HG02970 (cell line): ENCODE data around the gene MIA.
"Not testable (repeated sequence)": the region's sequence is repeated elsewhere in the genome, so short reads cannot be mapped to it uniquely, and the experiment has no call there.

Experiments
- ATAC-seq: cut with Tn5 transposase; IDR thresholded peaks from one replicate; pipeline ENCODE4 v1.9.1; 2021; ENCODE audit warnings: mild to moderate bottlenecking, moderate library complexity, moderate number of reproducible peaks; ENCODE audit not compliant: unreplicated experiment, low FRiP score

The MIA gene

DNA sequence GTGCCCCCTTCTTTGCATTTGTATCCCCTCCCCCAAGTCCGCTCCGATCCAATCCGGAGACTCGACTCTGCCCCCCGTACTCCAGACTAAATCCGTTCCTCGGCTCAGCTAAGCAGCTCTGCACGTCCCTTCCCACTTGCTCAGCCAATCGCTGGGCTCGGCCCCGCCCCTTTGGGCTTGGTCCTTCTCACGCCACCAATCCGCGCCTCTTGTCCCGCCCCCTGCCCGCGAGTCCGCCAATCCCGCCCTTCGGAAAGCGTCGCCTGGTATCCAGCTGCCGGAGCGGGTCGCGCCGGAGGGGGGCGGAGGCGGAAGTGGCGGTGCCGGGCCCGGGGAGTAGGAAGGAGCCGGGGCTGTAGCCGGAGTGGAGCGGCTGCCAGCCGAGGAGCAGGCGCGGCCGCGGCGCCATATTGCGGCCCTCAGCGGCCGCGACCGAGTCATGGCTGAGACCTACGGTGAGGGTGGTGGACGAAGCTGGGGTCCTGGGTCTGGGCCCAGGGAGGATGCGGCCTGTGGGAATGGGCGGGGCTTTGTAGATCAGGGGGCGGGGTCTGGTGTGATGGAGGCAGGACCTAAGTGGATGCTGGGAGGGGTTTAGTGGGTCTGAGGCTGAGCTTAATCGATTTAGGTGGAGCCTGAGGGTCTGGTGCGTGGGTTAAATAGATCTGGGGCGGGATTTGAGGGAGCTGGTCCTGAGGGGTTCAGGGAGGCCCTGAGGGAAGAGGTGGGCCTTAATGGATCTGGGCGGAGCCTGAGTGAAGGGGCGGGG lies 2.8 kb downstream of the MIA start, which contains the start of gene RAB4B:
RAB4B (plus strand) TSS at position 311 of the 769 bp plus-strand sequence; CDS start at position 440, 129 bp downstream.
- ATAC-seq, result peak; percentile 67

DNA sequence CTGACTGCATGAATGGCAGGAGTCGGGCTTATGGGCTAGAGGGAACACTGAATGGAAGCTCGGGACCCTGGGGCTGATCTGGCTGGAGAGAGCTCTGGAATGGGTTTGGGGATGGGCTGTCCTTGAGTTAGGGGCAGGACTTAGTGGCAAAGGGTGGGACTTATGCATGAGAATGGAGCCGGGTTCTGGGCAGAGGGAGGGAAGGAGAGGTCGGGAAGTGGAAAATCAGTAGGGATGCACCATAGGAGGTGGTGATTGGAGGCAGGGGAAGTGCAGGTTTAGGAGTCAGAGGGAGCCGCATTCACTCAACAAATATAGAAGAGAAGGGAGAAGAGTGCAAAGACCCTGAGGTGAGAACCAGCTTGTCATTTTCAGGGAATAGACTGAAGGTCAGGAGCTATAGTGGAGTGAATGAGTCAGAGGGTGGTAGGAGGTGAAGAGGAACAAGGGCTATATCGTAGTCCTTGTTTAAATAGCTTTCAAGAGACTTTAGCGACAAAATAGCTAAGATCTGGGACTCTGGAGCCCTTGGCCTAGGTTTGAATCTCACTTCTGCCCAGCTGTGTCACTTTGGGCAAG lies 3.5 kb downstream of the MIA start:
- no peak for ATAC-seq

DNA sequence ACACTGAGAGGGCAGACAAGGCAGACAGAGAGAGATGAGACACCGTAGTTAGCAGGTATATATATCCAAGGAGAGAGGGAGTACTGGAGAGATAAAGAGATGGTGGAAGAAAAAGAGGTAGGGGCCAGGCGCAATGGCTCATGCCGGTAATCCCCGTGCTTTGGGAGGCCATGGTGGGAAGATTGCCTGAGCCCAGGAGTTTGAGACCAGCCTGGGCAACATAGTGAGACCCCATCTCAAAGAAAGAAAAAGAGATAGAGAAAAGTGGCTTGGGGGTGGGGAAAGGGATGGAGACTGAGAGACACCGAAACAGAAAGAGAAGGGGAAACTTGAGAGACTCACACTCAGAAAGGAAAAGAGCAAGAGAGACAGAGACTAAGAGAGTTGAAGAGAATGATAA lies 5.3 kb downstream of the MIA start:
- ATAC-seq, result no peak

DNA sequence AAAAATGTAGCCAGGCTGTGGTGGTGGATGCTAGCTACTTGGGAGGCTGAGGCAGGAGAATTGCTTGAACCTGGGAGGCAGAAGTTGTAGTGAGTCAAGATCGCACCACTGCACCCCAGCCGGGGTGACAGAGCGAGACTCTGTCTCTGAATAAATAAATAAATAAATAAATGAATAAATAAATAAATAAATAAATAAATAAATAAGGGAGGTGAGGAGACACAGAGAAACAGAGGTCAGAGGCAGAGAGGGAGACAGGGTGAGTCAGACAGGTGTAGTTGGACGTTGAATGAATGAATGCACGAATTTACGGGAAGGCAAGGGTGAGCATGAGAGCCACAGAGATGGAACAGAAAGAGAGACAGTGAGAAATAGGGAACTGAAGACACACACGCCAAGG lies 5.8 kb downstream of the MIA start:
- ATAC-seq, result no peak

DNA sequence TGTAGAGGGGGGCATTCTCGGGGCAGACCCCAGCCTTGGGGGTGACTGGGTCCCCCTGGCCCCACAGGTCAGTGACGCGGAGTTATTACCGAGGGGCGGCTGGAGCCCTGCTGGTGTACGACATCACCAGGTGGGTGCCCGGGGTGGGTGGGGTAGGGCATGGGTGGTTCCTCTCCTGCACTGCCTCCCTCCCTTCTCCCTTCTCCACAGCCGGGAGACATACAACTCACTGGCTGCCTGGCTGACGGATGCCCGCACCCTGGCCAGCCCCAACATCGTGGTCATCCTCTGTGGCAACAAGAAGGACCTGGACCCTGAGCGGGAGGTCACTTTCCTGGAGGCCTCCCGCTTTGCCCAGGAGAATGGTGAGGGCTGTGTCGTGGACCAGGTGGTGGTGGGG lies 8.4 kb downstream of the MIA start:
- ATAC-seq, result no peak

DNA sequence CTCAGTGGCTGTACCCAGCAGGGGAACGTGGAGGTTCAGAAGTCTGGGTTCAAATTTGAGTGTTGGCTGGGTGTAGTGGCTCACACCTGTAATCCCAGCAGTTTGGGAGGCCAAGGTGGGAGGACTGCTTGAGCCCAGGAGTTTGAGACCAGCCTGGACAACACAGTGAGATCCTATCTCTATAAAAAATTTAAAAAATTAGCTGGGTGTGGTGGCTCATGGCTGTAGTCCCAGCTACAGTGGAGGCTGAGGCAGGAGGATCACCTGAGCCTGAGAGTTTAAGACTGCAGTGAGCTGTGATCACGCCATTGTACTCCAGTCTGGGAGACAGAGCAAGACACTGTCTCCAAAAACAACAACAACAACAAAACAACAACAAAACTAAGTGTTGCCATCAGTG lies 8.8 kb downstream of the MIA start:
- ATAC-seq, result not testable (repeated sequence)

DNA sequence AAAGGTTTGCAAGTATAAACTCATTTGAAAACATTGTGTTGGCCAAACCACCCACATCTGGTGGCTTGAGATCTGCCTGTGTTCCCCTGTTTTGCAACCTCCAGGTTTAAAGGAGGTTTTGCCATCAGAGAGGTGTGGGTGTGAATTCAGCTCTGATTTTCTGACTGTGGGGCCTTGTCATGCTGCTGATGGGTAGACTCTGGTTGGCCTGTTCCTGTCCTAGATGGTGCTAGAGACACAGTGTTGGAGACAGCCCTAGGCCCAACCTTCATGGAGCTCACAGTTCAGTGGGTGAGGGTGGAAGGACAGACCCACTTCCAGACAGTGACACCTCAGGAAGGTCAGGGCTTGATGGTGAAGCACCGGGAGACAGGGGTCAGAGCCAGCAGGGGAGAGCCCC lies 10.2 kb downstream of the MIA start:
- ATAC-seq, result no peak

DNA sequence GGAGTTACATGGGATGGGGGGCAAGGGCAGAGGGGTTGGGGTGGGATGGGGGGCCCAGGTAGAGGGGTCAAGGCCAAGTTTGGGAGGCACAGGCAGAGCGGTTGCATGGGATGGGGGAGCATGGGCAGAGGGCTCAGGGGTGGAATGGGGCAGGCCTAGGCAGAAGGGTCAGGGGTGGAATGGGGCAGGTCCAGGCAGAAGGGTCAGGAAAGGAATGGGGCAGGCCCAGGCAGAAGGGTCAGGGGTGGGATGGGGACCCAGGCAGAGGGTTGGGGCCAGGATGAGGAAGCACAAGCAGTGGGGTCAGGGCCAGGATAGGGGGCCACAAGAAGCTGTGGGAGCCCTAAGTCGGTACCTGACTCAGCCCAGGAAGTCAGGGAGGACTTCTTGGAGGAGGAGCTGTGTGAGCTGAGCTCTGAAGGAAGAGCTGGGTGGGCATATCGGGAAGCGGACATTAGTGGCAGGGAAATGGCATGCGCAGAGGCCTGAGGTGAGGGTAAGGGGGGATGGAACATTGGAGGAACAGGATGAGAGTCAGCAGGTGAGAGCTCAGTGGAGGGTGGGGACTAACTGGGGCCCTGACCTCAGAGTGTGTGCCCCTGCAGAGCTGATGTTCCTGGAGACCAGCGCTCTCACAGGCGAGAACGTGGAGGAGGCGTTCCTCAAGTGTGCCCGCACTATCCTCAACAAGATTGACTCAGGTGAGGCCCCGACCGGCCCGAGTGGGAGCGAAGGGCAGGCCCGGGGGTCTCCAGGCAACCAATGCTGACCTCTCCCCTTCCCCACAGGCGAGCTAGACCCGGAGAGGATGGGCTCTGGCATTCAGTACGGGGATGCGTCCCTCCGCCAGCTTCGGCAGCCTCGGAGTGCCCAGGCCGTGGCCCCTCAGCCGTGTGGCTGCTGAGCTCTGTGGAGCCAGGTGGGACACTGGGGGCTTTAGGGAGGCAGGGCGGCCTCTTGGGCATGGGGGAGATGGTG lies 11.0 kb downstream of the MIA start:
- ATAC-seq, result no peak

DNA sequence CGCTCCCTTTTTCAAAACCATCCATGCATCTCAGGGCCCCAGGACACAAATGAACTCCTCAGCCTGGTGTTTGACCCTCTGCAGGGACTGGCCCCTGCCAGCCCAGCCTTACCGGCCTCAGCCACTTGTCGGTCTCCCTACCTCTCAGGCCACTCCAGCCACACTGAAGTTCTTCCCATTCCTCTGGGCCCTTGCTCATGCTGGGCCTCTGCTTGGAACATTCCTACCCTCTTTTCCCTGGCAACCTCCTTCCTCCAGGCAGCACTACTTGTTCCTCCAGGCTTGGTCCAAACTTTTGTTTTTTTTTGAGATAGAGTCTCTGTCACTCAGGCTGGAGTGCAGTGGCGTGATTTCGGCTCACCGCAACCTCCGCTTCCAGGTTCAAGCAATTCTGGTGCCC lies 16.0 kb downstream of the MIA start:
- ATAC-seq, result no peak

DNA sequence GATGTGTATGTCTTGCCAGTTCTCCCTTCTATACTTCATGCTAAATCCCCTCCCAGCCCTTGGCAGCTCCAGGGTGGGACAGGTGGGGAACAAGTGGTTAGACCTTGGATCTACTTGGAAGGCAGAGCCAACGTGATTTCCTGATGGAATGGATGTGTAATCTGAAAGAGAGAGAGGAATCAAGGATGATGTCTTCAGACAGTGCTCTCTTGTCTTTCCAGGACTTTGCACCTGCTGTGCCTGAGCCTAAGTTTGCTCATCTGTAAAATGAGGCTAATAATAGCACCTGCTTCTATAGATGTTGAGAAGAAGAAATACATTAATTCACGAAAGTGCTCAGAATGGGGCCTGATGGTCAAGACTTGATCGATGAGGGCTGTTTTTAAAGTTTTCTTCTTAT lies 16.7 kb downstream of the MIA start:
- ATAC-seq, result no peak

DNA sequence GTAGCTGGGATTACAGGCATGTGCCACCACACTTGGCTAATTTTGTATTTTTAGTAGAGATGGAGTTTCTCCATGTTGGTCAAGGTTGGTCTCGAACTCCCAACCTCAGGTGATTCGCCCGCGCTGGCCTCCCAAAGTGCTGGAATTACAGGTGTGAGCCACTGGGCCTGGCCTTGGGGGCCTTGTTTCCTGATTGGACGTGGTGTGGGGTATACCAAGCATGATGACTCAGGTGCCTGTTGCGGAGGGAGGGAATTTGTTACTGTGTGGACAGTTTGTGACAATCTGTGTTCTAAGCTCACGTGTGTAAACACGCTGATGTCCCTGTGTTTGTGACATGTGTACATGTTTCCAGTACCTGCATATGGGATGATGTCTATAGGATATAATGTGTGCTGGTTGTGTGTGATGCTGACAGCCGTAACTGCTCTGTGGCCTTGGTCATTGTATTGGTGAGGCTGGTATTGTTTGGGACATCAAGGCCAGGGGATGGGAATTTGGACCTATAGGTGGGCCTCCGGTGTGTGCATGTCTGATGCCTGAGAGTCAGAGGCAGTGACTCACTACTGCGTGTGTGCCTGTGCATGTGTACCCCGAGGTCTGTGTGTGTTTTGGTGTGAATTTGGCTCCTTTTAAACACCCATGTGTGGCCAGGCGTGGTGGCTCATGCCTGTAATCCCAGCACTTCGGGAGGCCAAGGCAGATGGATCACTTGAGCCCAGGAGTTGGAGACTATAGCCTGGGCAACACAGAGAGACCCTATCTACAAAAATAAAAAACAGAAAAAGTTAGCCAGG lies 22.0 kb downstream of the MIA start:
- no peak for ATAC-seq

DNA sequence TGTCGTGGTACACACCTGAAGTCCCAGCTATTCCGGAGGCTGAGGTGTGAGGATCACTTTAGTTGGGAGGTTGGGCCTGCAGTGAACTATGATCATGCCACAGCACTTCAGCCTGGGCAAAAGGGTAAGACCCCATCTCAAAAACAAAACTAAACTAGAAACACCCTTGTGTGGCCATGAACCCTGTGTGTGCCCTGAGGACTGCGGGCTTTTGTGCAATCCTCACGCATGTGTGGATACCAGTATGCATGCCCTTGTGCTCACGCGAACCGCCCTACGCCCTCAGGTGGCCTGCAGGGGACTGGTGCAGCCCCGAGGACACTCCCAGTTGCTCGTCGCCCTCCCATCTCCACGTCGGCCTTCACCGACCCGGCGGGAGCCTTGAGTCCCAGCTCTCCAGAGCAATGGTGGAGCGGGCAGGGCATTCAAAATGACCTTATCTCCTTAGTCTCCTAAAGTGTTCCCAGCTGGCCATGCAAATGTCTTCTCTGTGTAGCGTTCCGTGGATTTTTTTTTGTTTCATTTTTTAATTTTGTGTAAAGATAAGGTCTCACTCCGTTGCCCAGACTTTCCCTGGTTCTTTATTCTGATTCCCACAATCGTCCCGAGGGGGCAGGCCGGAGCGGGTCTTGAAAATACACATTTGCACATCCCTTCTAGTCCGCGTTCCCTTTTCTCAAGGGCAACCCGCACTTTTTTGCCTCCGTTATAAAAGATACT lies 22.8 kb downstream of the MIA start:
- ATAC-seq, result peak; percentile 11

DNA sequence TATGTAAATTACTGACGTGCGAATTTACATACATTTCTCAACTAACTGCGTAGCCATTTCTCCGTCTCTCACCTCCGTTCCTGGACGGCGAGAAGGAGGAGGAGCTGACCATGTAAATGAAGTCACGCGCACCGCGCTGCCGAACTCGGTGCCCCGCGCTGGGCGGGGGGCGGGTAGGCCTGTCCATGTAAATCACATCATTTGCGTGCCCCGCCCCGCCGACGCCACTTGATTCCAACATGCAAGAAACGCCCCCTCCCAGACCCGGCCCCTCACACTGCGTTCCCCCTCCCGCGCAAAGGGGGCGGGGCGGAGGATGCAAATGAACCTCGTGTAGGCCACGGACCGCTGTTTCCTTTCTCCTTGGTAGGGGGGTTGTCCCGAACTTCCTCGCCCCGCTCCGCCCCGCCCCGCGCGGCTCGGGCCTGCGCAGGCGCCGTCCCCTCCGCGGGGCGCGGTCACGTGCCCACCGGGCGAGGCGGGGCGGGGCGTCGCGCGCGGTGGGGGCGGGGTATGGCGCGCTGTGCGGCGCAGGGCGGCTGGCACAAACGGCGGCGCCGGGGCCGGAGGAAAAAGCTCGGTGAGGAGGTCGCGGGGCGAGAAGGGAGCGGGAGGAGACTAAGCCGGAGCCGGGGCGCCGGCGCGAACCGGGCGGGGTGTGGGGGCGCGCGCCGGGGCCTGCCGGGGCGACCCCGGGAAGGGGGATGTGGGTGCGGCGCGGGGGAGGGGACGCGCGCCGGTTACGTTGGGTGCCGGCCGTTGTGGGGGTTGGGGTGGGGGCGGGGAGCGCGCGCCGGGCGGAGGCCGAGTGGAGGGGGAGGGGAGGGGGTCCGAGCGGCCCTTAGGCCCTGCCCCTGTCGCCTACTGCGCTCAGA lies 23.6 kb downstream of the MIA start, which contains the start of gene EGLN2:
EGLN2 (plus strand) TSS at position 509 of the 875 bp plus-strand sequence. CDS start 1,382 bp downstream, outside the sequence.
- peak; percentile 84 for ATAC-seq

DNA sequence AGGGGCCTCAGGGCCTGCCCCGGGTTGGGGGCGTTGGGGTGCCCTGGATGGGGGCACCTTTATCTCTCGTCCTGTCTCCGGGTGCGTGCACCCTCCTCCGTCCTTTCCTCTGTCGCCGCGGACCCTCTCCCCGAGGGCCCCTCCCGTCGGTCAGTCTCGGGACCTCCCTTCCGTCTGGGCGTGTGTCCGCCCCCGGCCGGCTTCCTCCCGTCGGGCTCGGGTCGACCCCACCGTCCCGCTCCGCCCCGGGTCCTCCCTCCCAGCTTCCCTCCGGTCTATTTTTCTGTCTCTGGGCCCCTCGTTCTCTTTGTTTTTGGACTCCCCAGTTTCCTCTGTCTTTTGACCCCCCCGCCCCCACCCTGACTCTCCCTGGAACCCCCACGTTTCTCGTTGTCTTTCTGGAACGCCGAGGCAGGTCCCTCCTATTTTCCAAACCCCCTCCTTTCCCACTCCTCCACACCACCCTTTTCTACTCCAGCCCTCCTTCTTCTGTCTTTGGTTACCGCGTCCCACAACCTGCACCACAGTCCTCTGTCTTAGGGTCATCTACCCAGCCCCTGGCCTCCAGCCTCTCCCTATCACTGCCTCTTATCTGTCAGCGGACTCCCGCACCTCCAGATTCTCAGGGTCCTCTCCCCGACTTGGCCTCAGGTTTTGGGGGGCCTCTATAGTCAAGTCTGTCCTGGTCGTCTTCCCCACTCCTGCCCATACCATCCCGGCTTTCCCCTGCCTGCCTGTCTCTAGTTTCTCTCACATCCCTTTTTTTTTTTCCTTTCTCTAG lies 24.4 kb downstream of the MIA start:
- no peak for ATAC-seq

DNA sequence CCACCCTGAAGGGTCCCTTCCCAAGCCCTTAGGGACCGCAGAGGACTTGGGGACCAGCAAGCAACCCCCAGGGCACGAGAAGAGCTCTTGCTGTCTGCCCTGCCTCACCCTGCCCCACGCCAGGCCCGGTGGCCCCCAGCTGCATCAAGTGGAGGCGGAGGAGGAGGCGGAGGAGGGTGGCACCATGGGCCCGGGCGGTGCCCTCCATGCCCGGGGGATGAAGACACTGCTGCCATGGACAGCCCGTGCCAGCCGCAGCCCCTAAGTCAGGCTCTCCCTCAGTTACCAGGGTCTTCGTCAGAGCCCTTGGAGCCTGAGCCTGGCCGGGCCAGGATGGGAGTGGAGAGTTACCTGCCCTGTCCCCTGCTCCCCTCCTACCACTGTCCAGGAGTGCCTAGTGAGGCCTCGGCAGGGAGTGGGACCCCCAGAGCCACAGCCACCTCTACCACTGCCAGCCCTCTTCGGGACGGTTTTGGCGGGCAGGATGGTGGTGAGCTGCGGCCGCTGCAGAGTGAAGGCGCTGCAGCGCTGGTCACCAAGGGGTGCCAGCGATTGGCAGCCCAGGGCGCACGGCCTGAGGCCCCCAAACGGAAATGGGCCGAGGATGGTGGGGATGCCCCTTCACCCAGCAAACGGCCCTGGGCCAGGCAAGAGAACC lies 25.1 kb downstream of the MIA start:
- no peak for ATAC-seq

DNA sequence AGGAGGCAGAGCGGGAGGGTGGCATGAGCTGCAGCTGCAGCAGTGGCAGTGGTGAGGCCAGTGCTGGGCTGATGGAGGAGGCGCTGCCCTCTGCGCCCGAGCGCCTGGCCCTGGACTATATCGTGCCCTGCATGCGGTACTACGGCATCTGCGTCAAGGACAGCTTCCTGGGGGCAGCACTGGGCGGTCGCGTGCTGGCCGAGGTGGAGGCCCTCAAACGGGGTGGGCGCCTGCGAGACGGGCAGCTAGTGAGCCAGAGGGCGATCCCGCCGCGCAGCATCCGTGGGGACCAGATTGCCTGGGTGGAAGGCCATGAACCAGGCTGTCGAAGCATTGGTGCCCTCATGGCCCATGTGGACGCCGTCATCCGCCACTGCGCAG lies 25.7 kb downstream of the MIA start:
- ATAC-seq, result no peak
